HG03565 (cell line): ENCODE data around the gene BATF3.
"Not testable (repeated sequence)": the region's sequence is repeated elsewhere in the genome, so short reads cannot be mapped to it uniquely, and the experiment has no call there.

ENCODE experiments used
- ATAC-seq: cut with Tn5 transposase; IDR thresholded peaks from one replicate; pipeline ENCODE4 v1.9.1; 2021; ENCODE audit warnings: mild to moderate bottlenecking, moderate library complexity; ENCODE audit not compliant: unreplicated experiment

Gene BATF3, protein sequence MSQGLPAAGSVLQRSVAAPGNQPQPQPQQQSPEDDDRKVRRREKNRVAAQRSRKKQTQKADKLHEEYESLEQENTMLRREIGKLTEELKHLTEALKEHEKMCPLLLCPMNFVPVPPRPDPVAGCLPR

DNA sequence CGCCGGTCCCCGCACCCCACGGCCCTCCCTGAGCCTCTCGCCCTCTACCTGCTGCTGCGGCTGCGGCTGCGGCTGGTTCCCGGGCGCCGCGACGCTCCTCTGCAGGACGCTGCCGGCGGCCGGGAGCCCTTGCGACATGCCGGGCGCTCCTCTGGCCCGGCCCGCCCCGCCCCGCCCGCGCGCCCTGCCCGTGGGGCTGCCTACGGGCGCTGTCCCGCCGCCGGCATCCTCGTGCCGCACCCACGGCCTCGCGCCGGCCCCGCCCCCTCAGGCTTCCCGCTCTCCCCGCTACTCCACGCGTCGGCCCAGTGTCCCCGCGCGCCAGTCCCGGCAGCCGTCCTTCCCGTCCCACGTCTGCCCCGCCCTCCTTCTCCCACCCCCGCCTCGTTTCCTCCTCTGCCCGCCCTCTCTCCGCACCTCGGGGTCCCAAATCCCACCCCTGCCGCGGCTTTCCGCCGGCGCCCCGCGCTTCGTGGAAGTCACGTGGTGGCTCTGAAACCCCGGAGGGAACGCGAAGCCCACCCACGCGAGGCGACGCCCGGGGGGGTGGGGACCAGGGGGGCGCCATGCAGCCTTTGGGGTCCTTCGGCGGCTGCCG lies at the start of gene BATF3:
Gene BATF3 (minus strand): TSS at position 216 of the 598 bp plus-strand sequence. CDS start 78 bp downstream, at position 138.
- no peak for ATAC-seq

DNA sequence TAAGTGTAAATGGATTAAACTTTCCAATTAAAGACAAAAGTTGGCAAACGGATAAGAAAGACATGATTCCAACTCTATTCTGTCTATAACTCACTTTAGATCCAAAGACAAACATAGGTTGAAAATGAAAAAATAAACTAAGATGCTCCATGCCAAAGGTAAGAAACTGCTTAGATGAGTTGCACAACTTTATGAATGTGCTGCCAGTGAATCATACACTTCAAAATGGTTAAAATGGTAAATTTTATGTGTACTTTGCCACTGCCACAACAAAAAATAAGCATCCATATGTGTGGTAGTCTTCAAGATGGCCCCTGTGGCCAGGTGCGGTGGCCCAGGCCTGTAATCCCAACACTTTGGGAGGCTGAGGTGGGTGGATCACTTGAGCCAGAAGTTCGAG lies 46.9 kb upstream of the BATF3 start:
- ATAC-seq, result no peak

DNA sequence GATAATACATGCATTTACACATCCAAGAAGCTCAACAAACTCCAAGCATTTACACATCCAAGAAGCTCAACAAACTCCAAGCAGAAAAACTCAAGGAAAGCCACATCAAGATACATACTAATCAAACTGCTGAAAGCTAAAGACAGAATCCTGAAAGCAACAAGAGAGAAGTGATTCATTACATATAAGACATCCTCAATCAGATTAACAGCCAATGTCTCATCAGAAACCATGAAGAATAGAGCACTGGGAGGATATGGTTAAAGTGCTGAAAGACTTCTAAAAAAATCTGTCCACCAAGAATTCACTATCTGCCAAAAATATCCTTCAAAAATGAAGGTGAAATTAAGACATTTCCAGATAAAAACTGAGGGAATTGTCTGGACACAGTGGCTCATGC lies 45.7 kb upstream of the BATF3 start:
- ATAC-seq, result no peak

DNA sequence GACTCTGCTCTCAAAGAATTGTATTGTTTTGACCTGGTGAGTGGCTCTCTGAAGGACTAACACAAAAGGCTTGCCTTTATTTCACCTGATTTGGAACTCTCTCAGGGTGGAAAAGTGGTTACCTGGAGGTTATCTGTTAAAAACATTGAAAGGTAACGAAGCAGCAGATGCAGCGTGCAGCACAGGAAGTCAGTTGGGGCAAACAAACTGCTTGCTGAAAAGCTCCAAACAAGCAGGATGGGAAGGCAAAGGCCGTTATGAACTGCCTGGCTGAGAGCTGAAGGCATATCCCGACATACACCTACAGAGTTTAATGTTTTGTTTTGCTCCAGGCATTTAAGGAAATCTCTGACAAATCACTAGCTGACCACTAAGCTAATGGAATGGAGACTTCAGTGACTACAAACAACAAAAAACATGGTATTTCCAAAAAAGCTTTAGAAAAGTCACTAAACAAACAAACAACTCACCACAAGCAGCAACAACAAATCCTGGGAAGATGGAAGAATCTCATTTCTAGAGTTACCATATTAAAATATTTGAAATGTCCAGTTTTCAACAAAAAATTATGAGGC lies 44.3 kb upstream of the BATF3 start:
- no peak for ATAC-seq

DNA sequence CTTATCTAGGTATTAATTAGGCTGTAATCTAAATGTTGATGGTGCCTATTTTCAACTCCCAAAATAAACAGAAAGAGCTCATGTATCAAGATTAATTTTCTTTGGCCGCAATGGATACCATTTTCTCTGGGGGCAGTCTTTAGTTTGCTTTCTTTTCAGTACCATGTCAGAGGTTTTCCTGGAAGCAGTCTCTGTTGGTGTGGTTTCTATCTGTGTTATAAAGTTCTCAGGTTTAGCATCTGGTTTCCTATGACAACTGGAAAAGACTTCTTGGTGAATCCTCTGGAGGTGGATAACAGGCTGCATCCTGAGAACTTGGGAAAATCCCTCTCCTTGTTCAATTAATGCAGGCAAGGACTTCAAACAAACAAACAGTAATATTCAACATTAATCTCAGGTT lies 38.7 kb upstream of the BATF3 start:
- no peak for ATAC-seq

DNA sequence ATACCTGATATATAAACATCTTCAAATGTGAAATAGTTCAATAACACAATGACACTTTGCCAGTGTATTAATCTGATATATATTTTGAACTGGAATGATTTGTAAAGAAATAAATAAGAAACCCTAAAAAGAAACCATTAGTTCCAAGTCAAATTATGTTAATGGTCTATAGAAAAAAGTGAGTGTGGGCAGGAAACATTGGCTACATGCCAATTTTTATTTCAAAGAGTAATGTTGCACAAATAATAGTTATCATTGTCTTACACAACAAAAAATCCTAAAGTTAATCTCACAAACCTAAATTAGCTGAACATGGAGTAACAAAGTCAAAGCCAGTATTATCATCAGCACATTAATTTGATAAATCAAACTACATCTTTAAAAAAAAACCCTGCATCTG lies 37.9 kb upstream of the BATF3 start:
- no peak for ATAC-seq

DNA sequence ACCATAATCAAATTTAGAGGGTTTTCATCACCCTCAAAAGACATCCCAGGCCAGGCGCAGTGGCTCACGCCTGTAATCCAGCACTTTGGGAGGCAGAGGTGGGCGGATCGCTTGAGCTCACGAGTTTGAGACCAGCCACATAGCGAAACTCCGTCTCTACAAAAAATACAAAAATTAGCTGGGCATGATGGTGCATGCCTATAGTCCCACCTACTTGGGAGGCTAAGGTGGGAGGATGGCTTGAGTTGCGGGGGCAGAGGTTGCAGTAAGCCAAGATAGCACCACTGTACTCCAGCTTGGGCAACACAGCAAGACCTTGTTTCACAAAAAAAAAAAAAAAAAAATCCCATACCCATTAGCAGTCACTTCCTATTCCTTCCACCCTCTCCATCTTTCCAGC lies 33.5 kb upstream of the BATF3 start:
- ATAC-seq, result no peak

DNA sequence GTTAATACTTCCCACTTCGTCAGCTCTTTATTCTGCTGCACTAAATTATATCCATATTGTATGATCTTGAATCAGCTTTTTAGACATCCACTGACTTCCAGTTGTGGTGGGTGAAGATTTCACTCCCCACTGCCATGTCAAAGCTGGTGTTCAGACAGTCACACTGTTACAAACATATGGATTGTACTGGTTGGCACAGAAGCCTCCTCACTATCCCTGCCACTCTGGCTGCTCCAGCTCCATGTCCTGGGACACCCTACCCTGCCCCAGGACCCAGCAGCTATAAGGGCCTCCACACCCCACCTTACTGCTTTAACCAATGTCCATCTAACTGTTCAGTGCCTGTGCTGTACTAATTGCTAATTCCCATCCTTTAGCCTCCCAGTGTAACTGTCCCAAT lies 32.0 kb upstream of the BATF3 start:
- ATAC-seq, result no peak

DNA sequence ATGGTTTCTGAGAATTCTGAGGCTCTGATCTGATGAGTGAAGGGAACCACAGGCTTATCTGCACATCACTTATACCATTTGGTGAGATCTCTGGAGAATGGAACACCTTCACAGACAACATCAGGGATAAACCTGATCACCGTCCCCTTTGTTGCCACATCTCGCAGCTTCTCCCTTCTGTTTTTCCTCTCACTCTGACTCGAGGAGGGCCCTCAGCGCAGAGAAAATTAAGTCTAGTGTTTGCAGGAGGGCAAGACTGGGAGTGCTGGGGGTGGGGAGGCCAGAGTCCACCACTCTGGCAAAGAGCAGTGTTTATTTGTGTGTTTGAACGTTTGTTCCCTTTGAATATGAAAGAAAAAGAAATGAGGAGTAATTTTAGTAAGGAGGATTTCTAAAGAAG lies 29.0 kb upstream of the BATF3 start:
- no peak for ATAC-seq

DNA sequence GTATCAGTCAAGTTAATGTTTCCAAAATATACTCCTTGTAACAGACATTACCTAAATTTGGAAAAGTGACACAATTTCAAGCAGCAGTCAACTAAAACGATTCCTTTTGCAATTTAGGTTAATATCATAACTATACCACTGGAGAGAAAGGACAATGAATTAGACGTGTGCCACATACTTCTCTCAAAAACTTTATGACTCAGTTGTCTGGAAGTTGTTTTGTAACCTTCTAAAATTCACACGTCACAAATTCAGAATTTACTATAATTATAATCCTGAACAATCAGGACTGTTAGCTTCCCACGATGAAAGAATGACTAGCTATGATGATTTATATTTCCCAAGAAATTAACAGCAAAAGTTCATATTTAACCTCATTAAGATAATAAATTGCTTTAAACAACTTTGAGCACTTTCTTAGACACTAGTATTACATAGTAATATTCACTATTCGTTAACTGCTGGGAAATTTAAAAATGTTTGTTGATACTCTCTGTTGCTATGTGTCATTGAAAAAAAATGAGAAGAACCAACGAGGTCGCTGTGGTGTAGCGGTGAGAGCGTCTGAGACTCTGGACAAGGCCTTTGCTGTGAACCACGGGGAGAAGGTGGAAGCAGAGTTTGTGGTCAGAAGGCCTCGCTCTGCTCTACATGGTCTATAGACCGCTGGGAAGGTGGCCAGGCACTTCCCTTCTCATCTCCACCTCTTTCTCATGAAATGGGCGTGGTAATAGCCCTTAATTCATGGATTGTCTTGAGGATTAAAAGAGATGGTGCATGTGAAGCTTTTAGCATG lies 27.9 kb upstream of the BATF3 start:
- ATAC-seq, result no peak

DNA sequence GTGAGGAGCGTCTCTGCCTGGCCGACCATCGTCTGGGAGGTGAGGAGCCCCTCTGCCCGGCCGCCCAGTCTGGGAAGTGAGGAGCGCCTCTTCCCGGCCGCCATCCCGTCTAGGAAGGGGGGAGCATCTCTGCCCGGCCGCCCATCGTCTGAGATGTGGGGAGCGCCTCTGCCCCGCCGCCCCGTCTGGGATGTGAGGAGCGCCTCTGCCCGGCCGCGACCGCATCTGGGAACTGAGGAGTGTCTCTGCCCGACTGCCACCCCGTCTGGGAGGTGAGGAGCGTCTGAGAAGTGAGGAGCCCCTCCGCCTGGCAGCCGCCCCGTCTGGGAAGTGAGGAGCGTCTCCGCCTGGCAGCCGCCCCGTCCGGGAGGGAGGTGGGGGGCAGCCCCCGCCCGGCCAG lies 25.0 kb upstream of the BATF3 start:
- ATAC-seq, result not testable (repeated sequence)

DNA sequence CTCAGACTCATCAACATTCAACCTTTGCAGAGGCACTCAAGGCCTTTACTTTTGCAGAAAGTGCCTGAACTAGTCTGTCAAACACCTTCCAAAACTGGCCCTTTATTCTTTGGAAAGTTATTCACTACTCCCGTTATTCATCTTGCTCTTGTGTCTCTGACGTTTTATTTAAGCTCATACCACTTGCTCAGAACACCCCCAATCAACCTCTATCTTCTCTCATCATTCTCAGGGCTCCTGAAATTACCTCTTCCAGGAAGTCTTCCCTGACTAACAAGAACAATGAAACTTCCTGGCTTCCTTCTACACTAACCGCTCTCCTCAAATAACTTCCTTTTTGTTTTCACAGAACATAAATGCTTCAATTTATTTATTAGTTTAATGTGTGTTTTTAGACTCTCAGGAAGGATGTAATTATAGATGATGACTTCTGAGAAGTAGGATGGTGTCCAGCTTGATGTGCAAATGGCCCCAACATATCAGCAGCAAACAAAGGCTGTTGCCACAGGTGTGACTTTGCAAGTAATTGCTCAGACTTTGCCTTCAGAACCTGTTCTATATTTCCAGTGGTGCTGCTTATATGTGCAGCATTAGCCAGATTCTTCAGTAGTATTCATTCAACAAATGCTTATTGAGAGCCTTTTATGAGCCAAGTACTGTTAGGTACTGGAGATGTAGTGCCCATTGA lies 22.8 kb upstream of the BATF3 start:
- ATAC-seq, result no peak

DNA sequence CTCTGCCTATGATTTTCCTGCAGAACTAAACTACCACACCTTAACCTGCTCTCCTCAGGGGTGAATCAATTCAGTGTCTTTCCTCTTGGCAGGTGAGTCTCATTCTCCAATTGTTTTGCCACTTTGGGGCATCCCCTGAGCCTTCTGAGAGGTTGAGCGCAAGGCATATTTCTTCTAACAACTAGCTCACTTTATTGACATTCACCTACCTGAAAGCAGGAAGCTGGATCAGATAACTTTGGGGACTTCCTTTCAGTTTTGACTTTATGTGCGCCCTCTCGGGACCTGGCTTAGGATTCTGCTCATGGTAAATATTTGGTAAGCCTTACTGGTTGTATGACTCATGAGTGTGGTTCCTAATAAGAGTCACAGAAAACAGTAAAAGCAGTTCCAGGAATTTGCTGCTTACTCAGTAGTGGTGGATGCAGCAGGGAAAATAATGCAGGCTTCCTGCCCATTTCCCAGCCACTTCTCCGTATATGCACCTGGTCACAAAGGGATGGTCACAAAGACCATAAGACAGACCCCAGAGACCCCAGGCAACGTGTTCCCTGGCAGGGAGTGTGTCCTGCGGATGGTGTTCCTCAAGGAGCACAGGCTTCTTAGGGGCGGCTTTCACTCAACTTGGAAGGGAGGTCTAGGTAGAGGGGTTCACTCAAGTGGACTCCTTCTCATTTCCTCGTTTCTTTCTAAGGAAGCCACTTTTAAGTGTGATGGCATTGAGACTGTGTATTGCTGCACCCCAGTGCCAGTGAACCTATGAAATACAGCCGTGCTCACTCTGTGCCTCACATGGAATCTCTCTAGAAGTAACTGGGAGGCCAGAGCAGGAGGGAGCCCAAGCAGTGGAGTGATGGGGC lies 22.0 kb upstream of the BATF3 start:
- ATAC-seq, result no peak

DNA sequence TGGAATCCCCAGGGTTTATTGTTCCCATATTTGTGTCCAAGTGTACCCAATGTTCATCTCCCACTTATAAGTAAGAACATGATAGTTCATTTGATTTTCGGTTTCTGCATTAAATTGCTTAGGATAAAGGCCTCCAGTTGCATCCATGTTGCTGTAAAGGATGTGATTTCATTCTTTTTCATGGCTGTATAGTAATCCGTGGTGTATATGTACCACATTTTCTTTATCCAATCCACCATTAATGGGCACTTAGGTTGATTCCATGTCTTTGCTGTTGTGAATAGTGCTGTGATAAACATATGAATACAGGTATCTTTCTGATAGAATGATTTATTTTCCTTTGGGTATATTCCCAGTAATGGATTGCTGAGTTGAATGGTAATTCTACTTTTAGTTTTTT lies 20.0 kb upstream of the BATF3 start:
- no peak for ATAC-seq

DNA sequence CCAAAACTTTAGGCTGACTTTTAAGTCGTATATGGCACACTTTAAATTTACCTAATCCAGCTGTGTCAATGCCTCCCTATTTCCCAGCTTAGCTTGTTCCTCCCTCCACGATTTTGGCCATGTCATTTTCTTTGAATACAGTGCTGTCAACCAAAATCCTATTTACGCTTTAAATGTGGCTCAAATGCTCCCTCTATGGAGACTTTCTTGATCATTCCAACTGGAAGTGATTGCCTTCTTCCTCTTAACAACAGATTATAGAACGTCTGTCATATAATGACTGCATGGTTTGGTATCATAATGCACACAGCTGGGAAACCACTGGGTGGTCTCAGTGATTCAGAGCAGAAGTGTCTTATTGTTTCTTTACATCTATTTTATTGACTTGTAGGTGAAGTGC lies 18.9 kb upstream of the BATF3 start:
- ATAC-seq, result no peak

DNA sequence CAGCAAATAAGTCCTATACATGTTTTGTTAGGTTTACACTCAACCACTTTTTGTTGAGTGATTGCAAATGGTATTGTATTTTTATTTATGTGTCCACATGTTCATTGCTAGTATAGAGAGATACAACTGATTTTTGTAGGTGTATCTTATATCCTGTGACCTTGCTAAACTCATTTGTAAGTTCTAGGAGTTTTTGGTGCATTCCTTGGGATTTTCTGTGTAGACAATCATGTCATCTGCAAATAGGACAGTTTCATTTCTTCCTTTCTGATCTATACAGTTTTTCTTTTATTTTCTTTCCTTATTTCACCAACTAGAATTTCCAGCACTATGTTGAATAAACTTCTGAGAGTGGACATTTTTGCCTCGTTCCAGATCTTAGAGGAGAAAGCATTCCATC lies 16.5 kb upstream of the BATF3 start:
- ATAC-seq, result no peak

DNA sequence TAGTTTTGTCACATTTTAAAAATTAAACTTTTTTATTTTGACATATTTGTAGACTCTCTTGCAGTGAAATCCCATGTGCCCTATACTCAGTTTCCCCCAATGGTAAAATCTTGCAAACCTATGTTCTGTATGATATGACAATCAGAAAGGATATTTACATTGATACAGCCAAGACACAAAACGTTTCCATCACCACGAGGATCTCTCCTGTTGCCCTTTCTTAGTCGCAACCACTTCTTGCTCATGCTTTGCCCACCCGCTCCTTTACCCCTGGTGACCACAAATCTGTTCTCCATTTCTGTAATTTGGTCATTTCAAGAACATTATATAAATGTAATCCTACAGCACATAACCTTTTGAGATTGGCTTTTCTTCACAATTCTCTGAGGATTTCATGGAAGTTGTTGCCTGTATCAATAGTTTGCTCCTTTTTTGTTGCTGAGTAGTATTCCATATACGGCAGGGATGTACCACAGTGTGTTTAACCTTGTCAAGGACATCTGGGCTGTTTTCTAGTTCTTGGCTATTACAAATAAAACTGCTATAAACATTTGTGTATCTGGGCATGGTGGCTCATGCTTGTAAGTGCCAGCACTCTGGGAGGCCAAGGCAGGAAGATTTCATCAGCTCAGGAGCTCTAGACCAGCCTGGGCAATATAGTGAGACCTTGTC lies 14.0 kb upstream of the BATF3 start:
- no peak for ATAC-seq

DNA sequence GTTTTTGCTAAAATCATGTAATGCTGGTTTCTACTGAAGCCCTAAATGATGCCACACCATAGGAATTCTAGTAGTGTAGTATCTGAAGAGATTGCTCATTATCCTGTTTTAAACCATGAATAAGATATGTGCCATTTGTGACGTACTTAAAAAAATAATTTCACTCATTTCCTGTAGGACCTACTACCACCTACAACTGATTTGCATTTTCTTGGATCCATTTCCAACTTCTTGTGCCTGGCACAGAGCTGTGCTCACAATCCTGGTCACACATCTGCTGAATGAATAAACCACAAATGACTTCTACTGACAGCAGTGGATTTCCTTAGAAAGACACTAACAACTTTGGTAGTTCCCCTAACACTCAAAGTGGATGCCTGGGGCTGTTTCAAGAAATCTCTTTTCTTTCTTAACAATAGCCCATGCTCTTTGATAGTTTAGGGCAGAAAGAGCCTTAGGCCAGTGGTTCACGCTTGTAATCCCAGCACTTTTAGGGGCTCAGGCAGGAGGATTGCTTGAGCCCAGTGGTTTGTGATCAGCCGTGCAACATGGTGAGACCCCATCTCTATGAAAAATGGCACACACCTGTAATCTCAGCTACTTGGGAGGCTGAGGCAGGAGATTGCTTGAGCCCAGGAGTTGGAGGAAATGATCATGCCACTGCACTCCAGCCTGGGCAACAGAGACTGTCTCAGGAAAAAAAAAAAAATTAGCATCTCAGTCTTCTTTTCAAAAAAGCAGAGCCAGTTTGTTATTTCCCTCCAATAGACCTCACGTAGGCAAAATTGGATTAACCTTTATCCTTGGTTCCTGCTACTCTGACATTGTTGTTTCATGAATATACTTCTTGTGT lies 13.0 kb upstream of the BATF3 start:
- no peak for ATAC-seq

DNA sequence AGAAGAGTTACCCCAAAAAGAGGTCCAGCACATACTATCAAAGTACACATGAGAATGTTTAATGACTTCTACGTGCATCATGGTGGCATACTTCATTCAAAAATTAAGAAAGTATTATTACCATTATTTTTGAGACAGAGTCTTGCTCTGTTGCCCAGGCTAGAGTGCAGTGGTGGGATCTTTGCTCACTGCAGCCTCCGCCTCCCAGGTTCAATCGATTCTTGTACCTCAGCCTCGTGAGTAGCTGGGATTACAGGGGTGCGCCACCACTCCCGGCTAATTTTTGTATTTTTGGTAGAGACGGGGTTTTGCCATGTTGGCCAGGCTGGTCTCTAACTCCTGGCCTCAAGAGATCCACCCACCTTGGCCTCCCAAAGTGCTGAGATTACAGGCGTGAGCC lies 12.3 kb upstream of the BATF3 start:
- not testable (repeated sequence) for ATAC-seq
